CD14-positive monocyte (primary cell): ENCODE measurements around the gene FAM110D. TPM values are rescaled to one million over a fixed set of nuclear protein-coding genes. Genes with fewer than 3 reads are reported as not detected.

Experiments used
- DNase-seq, 3 donors: peaks; one replicate each; pipeline ENCODE4 v3.0.0-alpha.2; 2011 to 2022
- H2AFZ ChIP-seq: 2 replicates; pipeline ENCODE4 v1.6.0; 2012; ENCODE audit warnings: mild to moderate bottlenecking, low read depth, low read length, inconsistent platforms; ENCODE audit not compliant: insufficient read depth, poor library complexity, severe bottlenecking
- H3K27ac ChIP-seq, 2 donors: 1 replicate in 1 of 2; 2 replicates in 1 of 2; pipeline ENCODE4 v1.5.1; 2012 to 2013; ENCODE audit warnings: low read length in 2 of 2, control low read depth in 1 of 2, inconsistent platforms in 1 of 2, low read depth in 1 of 2, mild to moderate bottlenecking in 1 of 2
- H3K27me3 ChIP-seq, 2 donors: one replicate each; pipeline versions ENCODE4 v1.6.0 to v1.6.1; 2011 to 2013; ENCODE audit warnings: low read length in 2 of 2; ENCODE audit not compliant: control insufficient read depth in 2 of 2, insufficient read depth in 2 of 2
- H3K36me3 ChIP-seq, 2 donors: replicated peaks in 1 of 2; 1 replicate in 1 of 2; 2 replicates in 1 of 2; pipeline versions ENCODE4 v1.5.1 to v1.6.1; 2012 to 2013; ENCODE audit warnings: low read length in 2 of 2, control low read depth in 1 of 2, inconsistent platforms in 1 of 2, mild to moderate bottlenecking in 1 of 2; ENCODE audit not compliant: insufficient read depth in 2 of 2, control insufficient read depth in 1 of 2
- H3K4me1 ChIP-seq, 2 donors: 1 replicate in 1 of 2; 2 replicates in 1 of 2; pipeline versions ENCODE4 v1.5.1 to v1.6.1; 2012 to 2013; ENCODE audit warnings: low read length in 2 of 2, control low read depth in 1 of 2, inconsistent platforms in 1 of 2, mild to moderate bottlenecking in 1 of 2, moderate library complexity in 1 of 2; ENCODE audit not compliant: insufficient read depth in 2 of 2, control insufficient read depth in 1 of 2
- H3K4me2 ChIP-seq: replicated peaks from 2 replicates; pipeline ENCODE3; 2012; ENCODE audit warnings: low read length, moderate library complexity, mild to moderate bottlenecking; ENCODE audit not compliant: poor library complexity, severe bottlenecking; ENCODE audit errors: extremely low read depth
- H3K4me3 ChIP-seq, 3 experiments: fragments of 200-600 bp in 1 of 3; sonication (generic) in 1 of 3; replicated peaks in 1 of 3; 1 replicate in 2 of 3; 2 replicates in 1 of 3; pipeline ENCODE4 v1.5.1; 2011 to 2013; ENCODE audit warnings: low read length in 3 of 3, mild to moderate bottlenecking in 3 of 3, control low read depth in 2 of 3, low read depth in 2 of 3, inconsistent platforms in 1 of 3, moderate library complexity in 1 of 3
- H3K79me2 ChIP-seq: 2 replicates; pipeline ENCODE4 v1.6.0; 2012; ENCODE audit warnings: mild to moderate bottlenecking, control low read depth, inconsistent platforms, low read length, moderate library complexity; ENCODE audit not compliant: insufficient read depth
- H3K9ac ChIP-seq: 2 replicates; pipeline ENCODE4 v1.6.0; 2017; ENCODE audit warnings: low read length, mild to moderate bottlenecking; ENCODE audit not compliant: insufficient read depth, poor library complexity, severe bottlenecking
- H3K9me3 ChIP-seq, 2 donors: replicated peaks in 1 of 2; 1 replicate in 1 of 2; 2 replicates in 1 of 2; pipeline versions ENCODE4 v1.5.1 to v1.6.1; 2012 to 2013; ENCODE audit warnings: low read length in 2 of 2, control low read depth in 1 of 2; ENCODE audit not compliant: control insufficient read depth in 1 of 2, insufficient read depth in 1 of 2
- H4K20me1 ChIP-seq: 2 replicates; pipeline ENCODE4 v1.6.0; 2012; ENCODE audit warnings: mild to moderate bottlenecking, low read length, control low read depth, moderate library complexity; ENCODE audit not compliant: insufficient read depth
- H3K27ac Mint-ChIP-seq, 7 donors: one replicate each; pipeline ENCODE4 v1.8.0; 2020; ENCODE audit warnings: mild to moderate bottlenecking in 7 of 7, mixed read lengths in 7 of 7, moderate library complexity in 6 of 7, inconsistent platforms in 2 of 7
- H3K27me3 Mint-ChIP-seq, 3 donors: one replicate each; pipeline ENCODE4 v1.8.0; 2021 to 2022; ENCODE audit warnings: low read depth in 3 of 3, mild to moderate bottlenecking in 3 of 3, mixed read lengths in 3 of 3, moderate library complexity in 3 of 3, inconsistent platforms in 1 of 3
- H3K36me3 Mint-ChIP-seq, 2 donors: one replicate each; pipeline ENCODE4 v1.8.0; 2020; ENCODE audit warnings: mixed read lengths in 2 of 2, inconsistent platforms in 1 of 2, mild to moderate bottlenecking in 1 of 2
- H3K4me1 Mint-ChIP-seq: one replicate; pipeline ENCODE4 v1.8.0; 2020; ENCODE audit warnings: mild to moderate bottlenecking, mixed read lengths
- H3K4me3 Mint-ChIP-seq, 2 donors: one replicate each; pipeline ENCODE4 v1.8.0; 2020; ENCODE audit warnings: mild to moderate bottlenecking in 2 of 2, mixed read lengths in 2 of 2, moderate library complexity in 1 of 2
- H3K9me3 Mint-ChIP-seq, 7 donors: one replicate each; pipeline ENCODE4 v1.8.0; 2020 to 2022; ENCODE audit warnings: mixed read lengths in 7 of 7, mild to moderate bottlenecking in 6 of 7, moderate library complexity in 6 of 7, inconsistent platforms in 2 of 7
- WGBS: methylation state at CpG from one replicate; pipeline ENCODE4 v1.1.5; 2013; ENCODE audit warnings: missing lambda C conversion rate; ENCODE audit not compliant: insufficient coverage; 5-methylcytosine and 5-hydroxymethylcytosine counted together
- intact Hi-C, 2 donors: fragments of 100-400 bp; cut with micrococcal nuclease; formaldehyde crosslinking; loops; one replicate each; pipeline versions ENCODE4 v1.15.0 to v1.15.1; 2023
- polyA plus RNA-seq, 3 donors: library from polyadenylated mRNA; depleted of rRNA in 1 of 3; unstranded in 2 of 3; stranded (reverse) in 1 of 3; fragments of 300-500 nt in 2 of 3; fragments of >200 nt in 1 of 3; fragmentation: Illumina TruSeq in 2 of 3; gene quantifications; 1 replicate in 2 of 3; 2 replicates in 1 of 3; pipeline ENCODE4 v1.2.3, GENCODE V29; 2012 to 2021
- TF ChIP-seq, protein P1 (sequence below): fragments of 200-600 bp; IDR thresholded peaks from one replicate; pipeline ENCODE4 v1.8.0; 2022; ENCODE audit warnings: antibody characterized with exemption, mild to moderate bottlenecking

FAM110D gene
- polyA plus RNA-seq, 3 donors = not detected

DNA sequence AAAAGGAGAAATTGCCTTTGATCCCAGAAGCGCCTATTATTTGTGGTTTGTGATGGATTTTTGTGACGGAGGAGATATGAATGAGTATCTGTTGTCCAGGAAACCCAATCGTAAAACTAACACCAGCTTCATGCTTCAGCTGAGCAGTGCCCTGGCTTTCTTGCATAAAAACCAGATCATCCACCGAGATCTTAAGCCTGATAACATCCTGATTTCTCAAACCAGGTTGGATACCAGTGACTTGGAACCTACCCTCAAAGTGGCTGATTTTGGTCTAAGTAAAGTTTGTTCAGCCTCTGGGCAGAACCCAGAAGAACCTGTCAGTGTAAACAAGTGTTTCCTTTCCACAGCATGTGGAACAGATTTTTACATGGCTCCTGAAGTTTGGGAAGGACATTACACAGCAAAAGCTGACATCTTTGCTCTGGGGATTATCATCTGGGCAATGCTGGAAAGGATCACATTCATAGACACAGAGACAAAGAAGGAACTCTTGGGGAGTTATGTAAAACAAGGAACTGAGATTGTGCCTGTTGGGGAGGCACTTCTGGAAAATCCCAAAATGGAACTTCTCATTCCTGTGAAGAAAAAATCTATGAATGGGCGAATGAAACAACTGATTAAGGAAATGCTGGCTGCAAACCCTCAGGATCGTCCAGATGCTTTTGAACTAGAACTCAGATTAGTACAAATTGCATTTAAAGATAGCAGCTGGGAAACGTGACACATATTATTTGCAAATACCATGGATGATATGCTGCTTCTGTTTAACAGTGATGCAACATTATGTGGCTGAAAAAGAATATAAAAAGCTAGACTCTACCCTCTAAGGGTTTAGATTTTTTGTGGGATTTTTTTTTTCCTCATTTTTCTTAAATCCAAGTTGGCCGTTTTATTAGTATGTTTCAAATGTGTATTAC lies 36.8 kb upstream of the FAM110D start:
- TF ChIP-seq, protein P1, sequence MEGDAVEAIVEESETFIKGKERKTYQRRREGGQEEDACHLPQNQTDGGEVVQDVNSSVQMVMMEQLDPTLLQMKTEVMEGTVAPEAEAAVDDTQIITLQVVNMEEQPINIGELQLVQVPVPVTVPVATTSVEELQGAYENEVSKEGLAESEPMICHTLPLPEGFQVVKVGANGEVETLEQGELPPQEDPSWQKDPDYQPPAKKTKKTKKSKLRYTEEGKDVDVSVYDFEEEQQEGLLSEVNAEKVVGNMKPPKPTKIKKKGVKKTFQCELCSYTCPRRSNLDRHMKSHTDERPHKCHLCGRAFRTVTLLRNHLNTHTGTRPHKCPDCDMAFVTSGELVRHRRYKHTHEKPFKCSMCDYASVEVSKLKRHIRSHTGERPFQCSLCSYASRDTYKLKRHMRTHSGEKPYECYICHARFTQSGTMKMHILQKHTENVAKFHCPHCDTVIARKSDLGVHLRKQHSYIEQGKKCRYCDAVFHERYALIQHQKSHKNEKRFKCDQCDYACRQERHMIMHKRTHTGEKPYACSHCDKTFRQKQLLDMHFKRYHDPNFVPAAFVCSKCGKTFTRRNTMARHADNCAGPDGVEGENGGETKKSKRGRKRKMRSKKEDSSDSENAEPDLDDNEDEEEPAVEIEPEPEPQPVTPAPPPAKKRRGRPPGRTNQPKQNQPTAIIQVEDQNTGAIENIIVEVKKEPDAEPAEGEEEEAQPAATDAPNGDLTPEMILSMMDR = no peak
- Mint-ChIP-seq H3K4me3 (no peak overlapping the region), H3K9me3 (peaks cover 0 to 2% (median 0%) of the 10 kb centered on the region in 7 donors), H3K36me3 (peaks cover 18 to 31% of the 10 kb centered on the region in 2 donors), H3K27ac (peak overlapping the region; percentile 47 to 84 (median 63)), H3K27me3 (no peaks in the 10 kb centered on the region), H3K4me1 (peaks cover 68% of the 10 kb centered on the region)
- peak overlapping the region; percentile 51 for H3K4me2 ChIP-seq
- H3K27me3 ChIP-seq = no peaks in the 10 kb centered on the region
- peak overlapping the region; percentile 2 for H2AFZ ChIP-seq
- peaks cover 57% of the 10 kb centered on the region for H3K79me2 ChIP-seq
- DNase-seq = peak; percentile 21 to 77 (median 59)
- peak overlapping the region in 1 of 2 donors; percentile 77 for H3K27ac ChIP-seq
- H3K9me3 ChIP-seq = no peaks in the 10 kb centered on the region
- peaks cover 51 to 73% of the 10 kb centered on the region in 2 donors for H3K4me1 ChIP-seq
- H3K36me3 ChIP-seq = peaks cover 13 to 23% of the 10 kb centered on the region in 2 donors
- 0% methylated on average over 2 of the region's 8 CpGs for WGBS
- no peak overlapping the region for H3K9ac ChIP-seq
- intact Hi-C loops = loop anchor here in 1 of 2 donors (5.0 kb wide), 1 partner anchor 40 kb away; no protein-coding TSS in a partner anchor
- H3K4me3 ChIP-seq = peak overlapping the region in 1 of 3 experiments; percentile 29
- H4K20me1 ChIP-seq = no peaks in the 10 kb centered on the region
